ENCODE results near the gene BSN.
"Not testable (repeated sequence)": the region's sequence is repeated elsewhere in the genome, so short reads cannot be mapped to it uniquely, and the experiment has no call there.

Gene BSN

GRCh38 chr3:49673715-49674496, 119.6 kb downstream of the BSN start, which contains the start of gene APEH:
Gene APEH (plus strand): TSS chr3:49674351. CDS start chr3:49674402, 51 bp downstream.
- DNase-seq (ENCODE audit: low read depth), result peak; percentile 96

GRCh38 chr3:49674497-49674983, 120.3 kb downstream of the BSN start:
- DNase-seq (ENCODE audit: low read depth), result peak; percentile 8

- DNase-seq (ENCODE audit: low read depth), result no peak
These were observed 121.6 kb downstream of the BSN start for GRCh38 chr3:49675912-49676311.

GRCh38 chr3:49680493-49681231, 126.4 kb downstream of the BSN start:
- DNase-seq (ENCODE audit: low read depth), result no peak

- DNase-seq (ENCODE audit: low read depth), result no peak
These were observed 126.9 kb downstream of the BSN start for GRCh38 chr3:49681232-49681522.

- no peak for DNase-seq (ENCODE audit: low read depth)
These were observed 127.3 kb downstream of the BSN start for GRCh38 chr3:49681543-49681942.

- DNase-seq (ENCODE audit: low read depth), result no peak
These were observed 128.9 kb downstream of the BSN start for GRCh38 chr3:49683162-49683561.

GRCh38 chr3:49684453-49684852, 130.2 kb downstream of the BSN start:
- not testable (repeated sequence) for DNase-seq (ENCODE audit: low read depth)

GRCh38 chr3:49685103-49685502, 130.8 kb downstream of the BSN start:
- not testable (repeated sequence) for DNase-seq (ENCODE audit: low read depth)

GRCh38 chr3:49685846-49686245, 131.6 kb downstream of the BSN start:
- not testable (repeated sequence) for DNase-seq (ENCODE audit: low read depth)

GRCh38 chr3:49686346-49686745, 132.1 kb downstream of the BSN start:
- peak; percentile 23 for DNase-seq (ENCODE audit: low read depth)

- DNase-seq (ENCODE audit: low read depth), result peak; percentile 33
These were observed 132.6 kb downstream of the BSN start for GRCh38 chr3:49686769-49687423.

GRCh38 chr3:49687424-49687795, 133.1 kb downstream of the BSN start:
- not testable (repeated sequence) for DNase-seq (ENCODE audit: low read depth)

- not testable (repeated sequence) for DNase-seq (ENCODE audit: low read depth)
These were observed 134.2 kb downstream of the BSN start for GRCh38 chr3:49688338-49689045.

GRCh38 chr3:49689046-49689907, 135.0 kb downstream of the BSN start, which contains the start of the genes MST1 and RNF123:
Gene MST1 (minus strand): TSS chr3:49689474. CDS start chr3:49688691, 783 bp downstream.
Gene RNF123 (plus strand): TSS chr3:49689557. CDS start chr3:49691166, 1,609 bp downstream.
- DNase-seq (ENCODE audit: low read depth), result peak; percentile 83

- not testable (repeated sequence) for DNase-seq (ENCODE audit: low read depth)
These were observed 135.8 kb downstream of the BSN start for GRCh38 chr3:49689908-49690624.

GRCh38 chr3:49690856-49691255, 136.6 kb downstream of the BSN start:
- not testable (repeated sequence) for DNase-seq (ENCODE audit: low read depth)

- not testable (repeated sequence) for DNase-seq (ENCODE audit: low read depth)
These were observed 137.2 kb downstream of the BSN start for GRCh38 chr3:49691481-49691880.

GRCh38 chr3:49694409-49695070, 140.3 kb downstream of the BSN start:
- not testable (repeated sequence) for DNase-seq (ENCODE audit: low read depth)

Measured in T-helper 22 cell (primary cell).